GM12891 (cell line): ENCODE data around the gene MAD1L1.
"Not testable (repeated sequence)": the region's sequence is repeated elsewhere in the genome, so short reads cannot be mapped to it uniquely, and the experiment has no call there.

Source experiments
- DNase-seq: peaks from one replicate; pipeline ENCODE4 v3.0.0; 2011; ENCODE audit warnings: low spot score; ENCODE audit not compliant: insufficient read length
- FAIRE-seq: peaks from 2 replicates; lab custom pipeline; 2011; peaks lifted over from hg19 to GRCh38; lab: Jason Lieb, UNC
- PAX5 ChIP-seq: IDR thresholded peaks from 2 replicates; pipeline ENCODE4 v1.6.1; 2011; ENCODE audit warnings: low read length, moderate library complexity, mild to moderate bottlenecking; ENCODE audit not compliant: insufficient read depth, severe bottlenecking
- POLR2A ChIP-seq: IDR thresholded peaks from 2 replicates; pipeline ENCODE4 v1.6.1; 2011; ENCODE audit warnings: low read depth, low read length, control low read depth
- POLR2AphosphoS5 ChIP-seq: IDR thresholded peaks from 2 replicates; pipeline ENCODE4 v1.6.1; 2011; ENCODE audit warnings: low read depth, low read length, control low read depth
- POU2F2 ChIP-seq: IDR thresholded peaks from 2 replicates; pipeline ENCODE4 v1.6.1; 2011; ENCODE audit warnings: low read depth, mild to moderate bottlenecking, control low read depth, low read length, moderate library complexity
- SPI1 ChIP-seq: IDR thresholded peaks from 2 replicates; pipeline ENCODE4 v1.6.1; 2011; ENCODE audit warnings: low read depth, low read length, control low read depth
- TAF1 ChIP-seq: IDR thresholded peaks from 2 replicates; pipeline ENCODE4 v1.6.1; 2011; ENCODE audit warnings: low read depth, low read length, control low read depth

Gene MAD1L1

DNA sequence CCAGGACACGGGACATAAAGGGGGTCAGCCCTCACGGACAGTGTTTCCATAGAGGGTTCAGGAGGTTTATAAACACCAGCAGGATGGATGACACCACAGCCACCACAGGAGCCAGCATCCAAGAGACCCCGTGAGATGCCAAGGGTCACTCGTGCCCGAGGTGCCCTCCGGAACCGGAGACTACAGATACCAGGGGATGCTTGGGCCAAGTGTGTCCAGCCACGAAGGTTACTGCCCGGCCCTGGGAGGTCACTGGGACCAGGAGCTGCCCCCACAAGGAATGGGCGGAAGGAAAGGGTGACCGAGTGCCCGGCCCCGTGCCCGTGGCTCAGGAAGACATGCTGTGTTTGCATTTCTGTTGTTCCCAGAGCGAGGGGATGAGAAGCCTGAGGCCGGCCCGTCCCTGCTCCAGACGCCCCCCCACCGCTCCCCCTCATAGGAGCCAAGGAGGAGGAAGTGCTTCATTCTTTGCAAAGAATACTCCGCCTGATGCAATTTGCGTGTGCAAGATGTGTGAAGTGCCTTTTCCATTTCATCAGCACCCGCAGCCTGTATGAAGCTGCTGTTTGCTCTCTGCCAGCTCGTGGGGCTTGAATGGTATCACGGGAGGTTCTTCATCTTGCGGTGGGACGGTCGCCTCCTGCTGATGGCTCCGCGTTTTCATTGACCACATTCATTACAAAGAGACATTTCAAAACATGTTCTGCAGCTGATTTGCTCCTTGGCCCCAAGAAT lies 386.2 kb downstream of the MAD1L1 start:
- TF ChIP-seq POU2F2 = no peak
- no peak for TF ChIP-seq POLR2A
- TF ChIP-seq TAF1 = no peak
- TF ChIP-seq POLR2AphosphoS5 = no peak
- TF ChIP-seq PAX5 = no peak
- TF ChIP-seq SPI1 = no peak
- FAIRE-seq = no peak
- DNase-seq = no peak

GRCh38 chr7:1845536-1846311 lies 387.0 kb downstream of the MAD1L1 start:
- no peak for TF ChIP-seq SPI1
- no peak for TF ChIP-seq POU2F2
- no peak for TF ChIP-seq POLR2AphosphoS5
- no peak for TF ChIP-seq POLR2A
- TF ChIP-seq TAF1 = no peak
- TF ChIP-seq PAX5 = no peak
- no peak for FAIRE-seq
- DNase-seq = no peak

DNA sequence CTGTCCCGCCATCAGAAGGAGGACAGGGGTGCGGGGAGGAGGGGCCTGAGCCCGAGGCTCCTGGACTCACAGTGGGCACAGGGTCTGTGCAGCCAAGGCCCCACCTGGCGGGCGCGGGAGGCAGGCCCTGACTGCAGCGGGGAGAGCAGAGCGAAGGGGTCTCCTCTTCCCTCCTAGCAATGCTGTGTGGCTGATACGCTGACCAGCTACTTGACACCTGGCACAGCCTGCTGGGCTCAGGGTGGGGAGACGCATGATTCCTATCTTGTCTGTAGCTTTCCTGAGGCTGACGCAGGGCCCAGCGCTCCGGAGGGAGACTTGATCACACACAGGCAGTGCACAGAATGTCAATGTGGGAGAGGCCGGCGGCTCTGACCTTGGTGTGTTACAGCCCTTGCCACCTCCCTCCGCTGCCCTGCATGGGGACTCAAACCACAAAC lies 387.8 kb downstream of the MAD1L1 start:
- DNase-seq = no peak
- FAIRE-seq = no peak
- TF ChIP-seq POLR2AphosphoS5 (no peak), PAX5 (no peak), POU2F2 (no peak), SPI1 (no peak), POLR2A (no peak), TAF1 (no peak)

DNA sequence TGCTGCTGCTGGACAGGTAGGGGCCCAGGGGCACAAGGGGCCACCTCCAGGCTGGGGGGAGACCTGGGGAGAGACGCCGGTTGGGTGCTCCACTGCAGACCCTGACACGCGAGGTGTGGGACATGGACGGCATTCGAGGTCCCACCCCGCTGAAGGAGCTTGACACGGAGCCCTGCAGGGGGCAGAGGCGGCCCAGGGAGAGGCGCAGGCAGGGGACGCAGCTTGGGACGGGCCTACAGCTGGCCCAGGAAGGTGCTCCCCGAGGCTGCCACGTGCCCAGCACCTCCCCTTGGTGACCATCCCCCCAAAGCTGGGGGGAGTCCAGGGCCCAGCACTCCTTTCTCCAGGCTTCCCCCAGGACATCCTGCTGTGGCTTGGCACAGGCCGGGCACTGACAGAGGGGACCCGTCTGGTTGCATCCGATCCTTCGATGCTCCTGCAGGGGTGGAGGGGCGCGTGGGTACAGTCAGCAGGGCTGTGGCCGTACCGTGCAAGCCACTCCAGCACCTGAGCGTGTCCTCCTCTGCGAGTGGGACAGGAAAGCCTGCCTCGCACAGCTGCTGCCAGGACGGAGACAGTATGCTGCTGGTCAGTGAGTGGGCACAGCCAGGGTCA lies 388.3 kb downstream of the MAD1L1 start:
- no peak for FAIRE-seq

DNA sequence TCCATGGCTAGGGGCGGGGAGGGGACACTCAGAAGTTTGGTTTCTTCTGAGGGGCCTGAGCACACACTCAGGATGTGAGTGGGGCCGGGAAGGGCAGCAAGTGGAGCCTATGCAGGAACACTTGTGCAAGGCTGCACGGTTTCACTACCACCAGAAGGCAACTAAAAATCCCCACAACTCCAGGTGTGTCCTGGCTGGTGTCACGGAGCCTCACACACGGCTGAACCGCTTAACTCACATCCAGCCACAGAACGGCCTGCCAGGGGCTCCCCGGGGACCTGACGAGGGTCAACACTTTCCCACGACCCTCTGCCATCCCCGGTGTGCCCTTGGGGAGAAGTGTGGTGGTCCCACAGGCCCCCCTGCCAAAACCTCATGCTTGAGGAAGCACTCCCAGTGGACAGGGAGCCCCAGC lies 388.8 kb downstream of the MAD1L1 start:
- DNase-seq (no peak), FAIRE-seq (peak; percentile 31)
- TF ChIP-seq PAX5 = no peak
- TF ChIP-seq POLR2AphosphoS5 = no peak
- TF ChIP-seq TAF1 = no peak
- TF ChIP-seq SPI1 = no peak
- TF ChIP-seq POU2F2 = no peak

More for the DNA sequence above, 388.3 kb downstream of the MAD1L1 start:
- no peak for TF ChIP-seq POLR2A
- no peak for TF ChIP-seq POU2F2
- TF ChIP-seq POLR2AphosphoS5 = no peak
- no peak for TF ChIP-seq SPI1
- no peak for TF ChIP-seq TAF1
- TF ChIP-seq PAX5 = no peak
- no peak for DNase-seq

DNA sequence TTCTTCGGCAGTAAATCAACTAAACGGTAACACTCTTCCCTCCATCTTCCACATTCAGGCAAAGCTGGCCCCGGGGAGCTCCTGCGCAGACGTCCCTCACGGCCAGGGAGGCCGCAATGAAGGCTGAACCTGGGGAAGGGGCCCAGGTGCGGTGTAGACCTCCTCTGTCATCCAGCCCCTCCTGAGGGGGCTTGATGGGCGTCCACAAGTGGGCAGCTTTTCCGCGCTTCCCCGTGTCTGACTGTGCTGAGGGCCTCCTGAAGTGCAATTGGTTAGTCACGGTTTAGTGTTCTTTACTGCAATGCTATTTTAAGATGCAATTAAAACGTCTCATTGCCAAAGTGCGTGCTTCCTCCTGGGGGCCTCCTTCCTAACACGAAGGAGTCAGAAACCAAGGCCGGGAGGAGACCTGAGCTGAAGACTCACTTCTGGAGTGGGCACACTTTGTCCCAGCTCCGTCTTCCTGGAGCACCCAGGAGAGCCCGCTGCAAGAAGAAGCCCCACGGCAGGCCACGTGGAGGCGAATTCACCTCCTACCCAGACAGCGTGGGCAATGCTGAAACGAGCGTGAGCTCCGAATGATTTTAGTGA lies 389.4 kb downstream of the MAD1L1 start:
- no peak for FAIRE-seq
- TF ChIP-seq TAF1 (no peak), SPI1 (no peak), POLR2A (no peak)
- no peak for DNase-seq

DNA sequence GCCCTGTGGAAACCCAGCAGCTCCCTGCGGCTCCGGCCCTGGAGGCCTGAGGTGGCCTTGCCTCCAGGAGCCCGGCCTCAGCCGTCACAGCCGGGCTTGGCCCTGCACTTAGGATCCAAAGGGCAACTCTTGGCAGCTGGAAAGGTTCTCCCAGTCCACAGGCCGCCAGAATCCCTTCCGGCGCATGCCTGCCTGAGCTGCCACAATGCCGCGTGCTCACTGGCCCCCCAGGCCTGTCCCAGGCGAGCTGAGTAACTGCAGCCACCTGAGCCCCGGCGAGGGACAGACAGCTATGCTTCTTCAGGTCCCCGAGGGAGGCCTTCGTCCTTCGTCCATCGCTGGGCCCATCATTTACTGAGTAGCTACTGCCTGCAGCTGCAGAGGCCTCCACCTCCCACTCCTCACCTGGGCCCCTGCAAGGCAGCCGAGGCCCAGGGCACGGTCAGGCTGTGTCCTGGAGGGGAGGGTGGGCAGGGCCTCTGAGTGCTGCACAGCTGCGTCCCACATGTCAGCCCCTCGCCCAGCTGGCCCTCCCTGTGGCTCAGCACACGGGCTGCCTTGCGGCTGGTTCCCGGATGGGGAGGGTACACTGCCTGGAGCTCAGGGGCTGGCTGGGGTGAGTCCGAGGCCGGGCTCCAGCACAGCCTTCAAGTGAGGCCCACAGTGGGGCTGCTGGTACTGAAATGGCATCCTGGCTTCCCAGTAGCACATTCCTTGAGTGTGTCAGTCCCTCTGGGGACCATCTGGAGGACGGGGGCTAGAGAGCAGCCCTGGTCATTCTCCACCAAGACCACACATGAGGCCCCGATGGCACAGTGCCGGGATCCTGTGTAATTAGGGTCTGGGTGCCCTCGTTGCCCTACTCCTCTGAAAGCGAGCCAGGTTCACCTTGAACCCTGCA lies 390.2 kb downstream of the MAD1L1 start:
- DNase-seq = no peak
- no peak for FAIRE-seq

DNA sequence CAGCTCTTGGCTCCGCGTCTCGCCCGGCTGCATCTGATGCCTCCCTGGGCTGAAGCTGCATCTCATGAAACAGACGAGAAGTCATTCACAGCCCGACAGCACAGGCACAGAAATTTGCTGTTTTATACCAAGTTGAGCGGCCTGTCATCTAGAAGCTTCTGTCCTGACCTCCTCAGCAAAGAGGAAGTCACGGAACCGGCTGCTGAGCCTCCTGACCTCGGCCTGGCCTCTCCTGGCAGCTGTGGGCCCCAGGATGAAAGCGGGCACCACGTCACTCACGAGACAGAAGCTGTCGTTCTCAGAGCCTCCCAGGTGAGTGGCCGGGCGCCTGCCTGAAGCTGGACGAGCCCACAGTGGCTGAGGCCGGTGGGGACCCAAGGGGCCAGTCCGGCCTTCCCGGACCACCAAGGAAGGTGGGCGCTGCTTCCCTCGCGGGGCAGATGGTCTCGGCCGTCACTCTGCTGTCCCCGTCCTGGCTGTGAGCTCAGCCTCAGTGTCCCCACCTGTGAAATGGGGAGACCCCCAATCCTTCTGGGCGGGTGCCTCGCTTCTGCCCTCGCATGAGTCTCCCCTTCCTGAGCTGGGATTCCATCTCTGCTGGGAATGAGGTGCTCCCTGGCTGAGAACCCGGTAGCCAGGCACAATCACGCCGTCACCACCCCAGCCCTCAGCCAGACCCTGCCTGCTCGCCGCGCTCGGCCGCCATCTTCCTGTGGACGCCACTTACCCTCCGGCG lies 391.3 kb downstream of the MAD1L1 start:
- not testable (repeated sequence) for DNase-seq, FAIRE-seq

More for the DNA sequence above, 390.2 kb downstream of the MAD1L1 start:
- TF ChIP-seq POLR2A (no peak), POU2F2 (no peak), POLR2AphosphoS5 (no peak)

GRCh38 chr7:1840744-1841143 lies 392.0 kb downstream of the MAD1L1 start:
- not testable (repeated sequence) for DNase-seq, FAIRE-seq
